OCI-LY1 (cell line): ENCODE results near the gene BCORL1.

ENCODE experiments used
- EZH2 ChIP-seq: fragments of 200-600 bp; sonication (generic), shearing (Covaris generic); IDR thresholded peaks from 2 replicates; pipeline ENCODE4 v1.8.0; 2017; ENCODE audit warnings: borderline replicate concordance, mixed run types, mild to moderate bottlenecking, antibody characterized with exemption, low read length, moderate library complexity, mixed read lengths
- TF ChIP-seq, protein P1 (sequence below): fragments of 200-600 bp; sonication (generic), shearing (Covaris generic); IDR thresholded peaks from 2 replicates; pipeline ENCODE4 v1.5.1; 2017; ENCODE audit warnings: mild to moderate bottlenecking, antibody characterized with exemption, low read length, moderate library complexity, mixed read lengths

GRCh38 chrX:130103605-130104004 lies 121.2 kb downstream of the BCORL1 start:
- TF ChIP-seq, protein P1, sequence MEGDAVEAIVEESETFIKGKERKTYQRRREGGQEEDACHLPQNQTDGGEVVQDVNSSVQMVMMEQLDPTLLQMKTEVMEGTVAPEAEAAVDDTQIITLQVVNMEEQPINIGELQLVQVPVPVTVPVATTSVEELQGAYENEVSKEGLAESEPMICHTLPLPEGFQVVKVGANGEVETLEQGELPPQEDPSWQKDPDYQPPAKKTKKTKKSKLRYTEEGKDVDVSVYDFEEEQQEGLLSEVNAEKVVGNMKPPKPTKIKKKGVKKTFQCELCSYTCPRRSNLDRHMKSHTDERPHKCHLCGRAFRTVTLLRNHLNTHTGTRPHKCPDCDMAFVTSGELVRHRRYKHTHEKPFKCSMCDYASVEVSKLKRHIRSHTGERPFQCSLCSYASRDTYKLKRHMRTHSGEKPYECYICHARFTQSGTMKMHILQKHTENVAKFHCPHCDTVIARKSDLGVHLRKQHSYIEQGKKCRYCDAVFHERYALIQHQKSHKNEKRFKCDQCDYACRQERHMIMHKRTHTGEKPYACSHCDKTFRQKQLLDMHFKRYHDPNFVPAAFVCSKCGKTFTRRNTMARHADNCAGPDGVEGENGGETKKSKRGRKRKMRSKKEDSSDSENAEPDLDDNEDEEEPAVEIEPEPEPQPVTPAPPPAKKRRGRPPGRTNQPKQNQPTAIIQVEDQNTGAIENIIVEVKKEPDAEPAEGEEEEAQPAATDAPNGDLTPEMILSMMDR = no peak
- no peak for TF ChIP-seq EZH2
